Muscle layer of duodenum (tissue), 2 donors: ENCODE measurements around the gene UBN1.

Source experiments
- H3K27ac ChIP-seq: one replicate; pipeline ENCODE4 v1.7.0; 2013; ENCODE audit warnings: mild to moderate bottlenecking, low read length
- H3K27me3 ChIP-seq: one replicate; pipeline ENCODE4 v1.7.0; 2013; ENCODE audit warnings: low read depth, mild to moderate bottlenecking, control low read depth, low read length
- H3K36me3 ChIP-seq, 2 donors: one replicate each; pipeline ENCODE4 v1.7.0; 2013; ENCODE audit warnings: low read length in 2 of 2, control low read depth in 1 of 2, mild to moderate bottlenecking in 1 of 2; ENCODE audit not compliant: insufficient read depth in 2 of 2, control insufficient read depth in 1 of 2
- H3K4me1 ChIP-seq, 2 donors: one replicate each; pipeline ENCODE4 v1.7.0; 2013; ENCODE audit warnings: low read length in 2 of 2, mild to moderate bottlenecking in 2 of 2, control low read depth in 1 of 2, moderate library complexity in 1 of 2; ENCODE audit not compliant: insufficient read depth in 2 of 2, control insufficient read depth in 1 of 2
- H3K4me3 ChIP-seq, 2 donors: one replicate each; pipeline ENCODE4 v1.7.0; 2013; ENCODE audit warnings: low read length in 2 of 2, low read depth in 1 of 2, mild to moderate bottlenecking in 1 of 2
- H3K9me3 ChIP-seq, 2 donors: one replicate each; pipeline ENCODE4 v1.7.0; 2013; ENCODE audit warnings: low read length in 2 of 2, control low read depth in 1 of 2, mild to moderate bottlenecking in 1 of 2; ENCODE audit not compliant: control insufficient read depth in 1 of 2
- donor health status: healthy.

Gene UBN1

GRCh38 chr16:4913774-4914525 lies 66.7 kb downstream of the UBN1 start:
- no peaks in the 10 kb centered on the region for H3K9me3 ChIP-seq
- no peaks in the 10 kb centered on the region for H3K36me3 ChIP-seq
- H3K4me1 ChIP-seq = no peaks in the 10 kb centered on the region
- no peak overlapping the region for H3K4me3 ChIP-seq
- H3K27ac ChIP-seq = no peak overlapping the region
- no peaks in the 10 kb centered on the region for H3K27me3 ChIP-seq

- Histone ChIP-seq H3K27me3 (no peaks in the 10 kb centered on the region), H3K4me3 (no peak overlapping the region), H3K4me1 (no peaks in the 10 kb centered on the region), H3K36me3 (no peaks in the 10 kb centered on the region), H3K27ac (no peak overlapping the region), H3K9me3 (no peaks in the 10 kb centered on the region)
These were observed 67.4 kb downstream of the UBN1 start for GRCh38 chr16:4914528-4915225.

GRCh38 chr16:4915226-4915761 lies 68.0 kb downstream of the UBN1 start:
- Histone ChIP-seq H3K36me3 (no peaks in the 10 kb centered on the region), H3K4me1 (no peaks in the 10 kb centered on the region), H3K27ac (no peak overlapping the region), H3K9me3 (no peaks in the 10 kb centered on the region), H3K4me3 (no peak overlapping the region), H3K27me3 (no peaks in the 10 kb centered on the region)

DNA sequence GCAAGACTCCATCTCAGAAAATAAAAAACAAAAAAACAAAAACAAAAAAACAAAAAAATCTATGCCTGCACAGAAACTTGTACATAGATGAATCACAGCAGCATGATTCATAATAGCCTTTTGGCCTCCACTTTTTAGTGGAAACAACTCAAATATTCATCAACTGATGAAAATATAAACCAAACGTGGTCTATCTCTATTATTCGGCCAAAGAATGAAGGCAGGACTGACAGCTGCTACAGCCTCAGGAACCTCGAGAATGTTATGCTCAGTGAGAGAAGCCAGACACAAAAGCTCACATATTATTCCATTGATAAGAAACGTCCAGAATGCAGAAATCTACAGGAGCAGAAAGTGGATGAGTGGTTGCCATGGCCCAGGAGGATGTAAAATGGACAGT lies 69.8 kb downstream of the UBN1 start:
- Histone ChIP-seq H3K27me3 (no peaks in the 10 kb centered on the region), H3K4me1 (no peaks in the 10 kb centered on the region), H3K36me3 (no peaks in the 10 kb centered on the region), H3K9me3 (no peaks in the 10 kb centered on the region), H3K4me3 (no peak overlapping the region), H3K27ac (no peak overlapping the region)

DNA sequence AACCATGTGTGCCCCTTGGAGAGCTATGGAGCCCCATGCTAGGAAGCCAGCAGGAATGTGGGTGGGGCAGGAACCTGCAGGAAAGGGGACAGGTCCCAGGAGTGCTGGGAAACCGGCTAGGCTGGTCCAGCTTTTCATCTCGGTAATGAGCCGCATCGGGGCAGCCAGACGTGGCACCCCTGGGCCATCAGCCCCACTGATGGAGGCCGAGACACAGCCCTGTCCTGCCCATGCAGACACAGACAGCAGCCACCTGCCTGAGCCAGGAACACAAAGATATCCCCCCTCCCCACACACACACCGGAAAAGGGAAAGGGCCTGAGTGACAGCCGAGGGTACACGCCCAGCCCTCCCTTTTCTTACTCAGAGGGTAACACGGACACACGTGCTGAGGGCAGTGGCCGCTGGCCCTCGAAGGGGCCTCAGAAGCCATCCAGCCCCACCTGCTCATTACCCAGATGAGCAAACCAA lies 71.5 kb downstream of the UBN1 start:
- no peak overlapping the region for H3K27ac ChIP-seq
- H3K4me3 ChIP-seq = no peak overlapping the region
- H3K9me3 ChIP-seq = no peaks in the 10 kb centered on the region
- H3K36me3 ChIP-seq = no peaks in the 10 kb centered on the region
- no peaks in the 10 kb centered on the region for H3K4me1 ChIP-seq
- no peaks in the 10 kb centered on the region for H3K27me3 ChIP-seq

GRCh38 chr16:4920826-4921225 lies 73.5 kb downstream of the UBN1 start:
- H3K27me3 ChIP-seq = no peaks in the 10 kb centered on the region
- H3K4me3 ChIP-seq = no peak overlapping the region
- H3K27ac ChIP-seq = no peak overlapping the region
- no peaks in the 10 kb centered on the region for H3K9me3 ChIP-seq
- peaks cover 4 to 5% of the 10 kb centered on the region in 2 donors for H3K4me1 ChIP-seq
- H3K36me3 ChIP-seq = no peaks in the 10 kb centered on the region

- H3K4me3 ChIP-seq = no peak overlapping the region
- peaks cover 5% of the 10 kb centered on the region in 2 donors for H3K36me3 ChIP-seq
- no peak overlapping the region for H3K27ac ChIP-seq
- H3K27me3 ChIP-seq = no peaks in the 10 kb centered on the region
- H3K4me1 ChIP-seq = peaks cover 4 to 5% of the 10 kb centered on the region in 2 donors
- peaks cover 9% of the 10 kb centered on the region in 2 donors for H3K9me3 ChIP-seq
These were observed 75.6 kb downstream of the UBN1 start for GRCh38 chr16:4922721-4923342.

GRCh38 chr16:4923853-4924252 lies 76.6 kb downstream of the UBN1 start:
- Histone ChIP-seq H3K4me3 (no peak overlapping the region), H3K9me3 (peaks cover 9% of the 10 kb centered on the region in 2 donors), H3K4me1 (peaks cover 4 to 5% of the 10 kb centered on the region in 2 donors), H3K36me3 (peaks cover 5% of the 10 kb centered on the region in 2 donors), H3K27ac (no peak overlapping the region), H3K27me3 (no peaks in the 10 kb centered on the region)

DNA sequence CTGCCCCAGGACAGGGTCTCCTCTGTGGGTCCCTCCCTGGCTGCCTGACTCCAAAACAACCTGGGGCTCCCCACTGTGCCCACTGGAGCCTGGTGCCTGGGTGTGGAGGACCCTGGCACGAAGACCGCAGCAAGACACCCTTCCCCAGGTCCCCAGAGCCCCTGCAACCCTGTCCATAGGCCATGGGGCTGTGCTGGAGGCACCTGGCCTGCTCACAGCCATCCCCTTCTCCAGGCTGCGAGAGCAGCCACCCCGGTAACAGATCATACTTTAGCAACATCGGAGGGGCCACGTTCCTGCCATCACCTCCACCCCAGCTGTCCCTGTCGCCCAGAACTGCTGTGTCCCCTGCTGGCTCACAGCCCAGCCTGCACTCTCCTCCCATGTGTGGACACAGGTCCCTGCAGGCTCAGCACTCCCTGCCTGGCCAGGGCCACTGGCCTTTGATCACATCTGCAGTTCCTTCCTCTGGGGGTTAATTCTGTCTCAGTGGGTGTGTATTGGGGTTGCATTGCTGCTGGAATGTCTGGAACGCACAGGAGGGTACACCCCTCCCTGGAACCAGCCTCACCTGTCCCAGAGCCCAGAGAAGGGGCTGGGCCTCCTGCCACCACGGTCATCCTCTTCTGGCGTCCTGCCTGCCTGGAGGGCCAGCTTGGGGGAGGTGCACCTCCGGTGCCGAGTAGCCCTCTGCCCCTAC lies 77.5 kb downstream of the UBN1 start:
- H3K9me3 ChIP-seq = peaks cover 9% of the 10 kb centered on the region in 2 donors
- H3K27me3 ChIP-seq = no peaks in the 10 kb centered on the region
- no peak overlapping the region for H3K4me3 ChIP-seq
- H3K36me3 ChIP-seq = peaks cover 5% of the 10 kb centered on the region in 2 donors
- peaks cover 4 to 5% of the 10 kb centered on the region in 2 donors for H3K4me1 ChIP-seq
- H3K27ac ChIP-seq = no peak overlapping the region

DNA sequence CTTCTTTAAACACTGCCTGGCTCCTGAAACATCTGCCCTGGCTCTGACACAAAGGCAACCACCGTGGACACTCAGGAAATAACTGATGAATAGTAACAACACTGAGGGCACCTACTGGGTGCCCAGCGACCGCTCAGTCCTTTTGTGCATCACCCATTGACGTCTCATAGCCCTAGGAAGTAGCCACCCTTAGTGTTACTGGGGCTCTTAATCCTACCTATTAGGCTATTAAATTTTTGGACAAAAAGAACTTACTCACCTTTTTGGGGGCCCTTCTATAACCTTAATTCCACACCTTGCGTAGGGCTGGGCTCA lies 78.0 kb downstream of the UBN1 start:
- peaks cover 5% of the 10 kb centered on the region in 2 donors for H3K36me3 ChIP-seq
- no peak overlapping the region for H3K4me3 ChIP-seq
- no peak overlapping the region for H3K27ac ChIP-seq
- no peaks in the 10 kb centered on the region for H3K27me3 ChIP-seq
- peaks cover 9% of the 10 kb centered on the region in 2 donors for H3K9me3 ChIP-seq
- H3K4me1 ChIP-seq = peaks cover 4 to 5% of the 10 kb centered on the region in 2 donors

- Histone ChIP-seq H3K36me3 (peaks cover 5% of the 10 kb centered on the region in 2 donors), H3K9me3 (peaks cover 9% of the 10 kb centered on the region in 2 donors), H3K4me3 (no peak overlapping the region), H3K27me3 (no peaks in the 10 kb centered on the region), H3K27ac (no peak overlapping the region), H3K4me1 (peaks cover 4 to 5% of the 10 kb centered on the region in 2 donors)
These were observed 78.5 kb downstream of the UBN1 start for GRCh38 chr16:4925791-4926190.
